GM18870 (cell line): ENCODE results near the gene JPH2.

ENCODE experiments used
- ATAC-seq: cut with Tn5 transposase; IDR thresholded peaks from one replicate; pipeline ENCODE4 v1.9.1; 2021; ENCODE audit warnings: moderate library complexity; ENCODE audit not compliant: unreplicated experiment

JPH2 gene

GRCh38 chr20:44065401-44066340 lies 121.3 kb downstream of the JPH2 start:
- ATAC-seq, result no peak

DNA sequence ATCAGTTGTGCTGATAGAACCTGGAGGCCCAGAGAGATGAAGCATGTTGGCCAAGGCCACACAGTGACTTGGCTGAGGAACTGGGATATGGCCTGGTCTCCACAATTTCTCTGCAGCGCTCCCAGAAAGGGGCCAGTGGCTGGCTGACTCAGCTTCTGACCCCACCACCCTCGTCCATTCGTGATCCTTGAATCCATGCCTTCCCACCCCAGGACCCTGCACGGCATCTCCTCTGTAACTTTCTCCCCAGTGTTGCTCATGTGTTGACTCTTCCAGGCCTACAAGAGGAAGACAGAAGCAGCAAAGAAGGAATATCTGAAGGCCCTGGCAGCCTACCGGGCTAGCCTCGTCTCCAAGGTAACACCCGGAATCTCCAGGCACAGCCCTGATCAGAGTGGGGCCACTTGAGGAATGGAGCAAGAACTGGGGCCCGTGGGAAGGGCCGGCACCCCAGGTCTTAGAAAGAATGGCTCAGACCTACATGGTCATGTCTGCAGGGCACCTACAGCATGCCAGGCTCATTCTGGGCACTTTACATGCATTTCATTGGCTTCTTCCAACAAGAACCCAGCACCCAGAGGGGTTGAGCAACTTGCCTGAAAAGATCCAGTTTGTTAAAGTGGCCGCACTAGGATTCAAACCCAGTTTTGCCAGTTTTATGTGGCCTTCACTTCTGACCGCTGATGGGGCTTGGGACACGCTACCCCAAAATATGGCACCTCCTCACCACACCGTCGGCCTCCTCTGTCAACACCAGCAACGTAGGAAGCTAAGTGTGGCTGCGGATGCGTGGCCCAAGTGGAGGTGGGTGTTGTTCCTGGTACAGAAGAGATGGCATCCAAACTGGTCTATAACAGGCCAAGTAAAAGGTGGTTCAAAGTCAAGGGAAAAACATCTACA lies 122.2 kb downstream of the JPH2 start:
- ATAC-seq, result no peak
